ENCODE data around the gene VPS35L. TPM values are rescaled to one million over a fixed set of nuclear protein-coding genes. Genes with fewer than 3 reads are reported as not detected.

VPS35L gene
- total RNA-seq, 1 experiment from 2014 or later = 51.1 TPM

DNA sequence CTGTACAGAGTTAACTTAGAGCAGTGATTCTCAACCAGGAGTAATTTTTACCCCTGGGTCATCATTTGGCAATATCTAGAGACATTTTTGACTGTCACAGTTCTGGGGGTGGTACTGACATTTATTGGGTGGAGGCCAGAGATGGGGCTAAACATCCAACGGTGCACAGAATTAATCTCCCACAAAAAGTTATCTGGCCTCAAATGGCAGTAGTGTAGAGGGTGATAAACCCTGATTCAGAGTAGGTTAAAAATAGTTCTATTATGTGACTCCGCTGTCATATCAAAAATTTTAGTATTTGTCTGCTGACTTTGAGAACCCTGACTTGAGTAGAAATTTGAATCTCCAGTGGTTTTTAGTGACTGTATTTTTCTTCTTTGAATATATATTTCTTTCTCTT, 19.1 kb downstream of the VPS35L start:
- TF ChIP-seq EZH2 (IDR thresholded peaks at IDR 0.05; ENCODE audit: borderline replicate concordance, low read depth, low read length, poor library complexity, severe bottlenecking) = no peak
- TF ChIP-seq, protein P1, sequence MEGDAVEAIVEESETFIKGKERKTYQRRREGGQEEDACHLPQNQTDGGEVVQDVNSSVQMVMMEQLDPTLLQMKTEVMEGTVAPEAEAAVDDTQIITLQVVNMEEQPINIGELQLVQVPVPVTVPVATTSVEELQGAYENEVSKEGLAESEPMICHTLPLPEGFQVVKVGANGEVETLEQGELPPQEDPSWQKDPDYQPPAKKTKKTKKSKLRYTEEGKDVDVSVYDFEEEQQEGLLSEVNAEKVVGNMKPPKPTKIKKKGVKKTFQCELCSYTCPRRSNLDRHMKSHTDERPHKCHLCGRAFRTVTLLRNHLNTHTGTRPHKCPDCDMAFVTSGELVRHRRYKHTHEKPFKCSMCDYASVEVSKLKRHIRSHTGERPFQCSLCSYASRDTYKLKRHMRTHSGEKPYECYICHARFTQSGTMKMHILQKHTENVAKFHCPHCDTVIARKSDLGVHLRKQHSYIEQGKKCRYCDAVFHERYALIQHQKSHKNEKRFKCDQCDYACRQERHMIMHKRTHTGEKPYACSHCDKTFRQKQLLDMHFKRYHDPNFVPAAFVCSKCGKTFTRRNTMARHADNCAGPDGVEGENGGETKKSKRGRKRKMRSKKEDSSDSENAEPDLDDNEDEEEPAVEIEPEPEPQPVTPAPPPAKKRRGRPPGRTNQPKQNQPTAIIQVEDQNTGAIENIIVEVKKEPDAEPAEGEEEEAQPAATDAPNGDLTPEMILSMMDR (conservative IDR thresholded peaks at IDR 0.05; ENCODE audit: low read depth, low read length) = no peak
- intact Hi-C loops (cut with micrococcal nuclease; ENCODE audit: unreplicated experiment) = no loop called here
- ChIA-PET POLR2A (ENCODE audit: low non-redundant PET) (no interaction called here), CTCF (no interaction called here)
- no peaks in the 10 kb centered on the region for H3K27me3 ChIP-seq (replicated peaks; ENCODE audit: insufficient read depth, low read depth, low read length, poor library complexity)
- no peak for DNase-seq (ENCODE audit: low spot score)
- no peak overlapping the region for H3K27ac ChIP-seq (ENCODE audit: low read depth, low read length, poor library complexity, severe bottlenecking)
- no peaks in the 10 kb centered on the region for H3K9me3 ChIP-seq (ENCODE audit: low read depth, low read length, poor library complexity, severe bottlenecking)
- no TSS peak for BruUV-seq (replicated peaks)
- H3K4me1 ChIP-seq (ENCODE audit: insufficient read depth, low read length, poor library complexity, severe bottlenecking) = no peaks in the 10 kb centered on the region
- no peak overlapping the region for H3K4me3 ChIP-seq (ENCODE audit: low read depth, low read length, poor library complexity, severe bottlenecking)
- peaks cover 6% of the 10 kb centered on the region for H3K36me3 ChIP-seq (ENCODE audit: insufficient read depth, low read length, poor library complexity, severe bottlenecking)

DNA sequence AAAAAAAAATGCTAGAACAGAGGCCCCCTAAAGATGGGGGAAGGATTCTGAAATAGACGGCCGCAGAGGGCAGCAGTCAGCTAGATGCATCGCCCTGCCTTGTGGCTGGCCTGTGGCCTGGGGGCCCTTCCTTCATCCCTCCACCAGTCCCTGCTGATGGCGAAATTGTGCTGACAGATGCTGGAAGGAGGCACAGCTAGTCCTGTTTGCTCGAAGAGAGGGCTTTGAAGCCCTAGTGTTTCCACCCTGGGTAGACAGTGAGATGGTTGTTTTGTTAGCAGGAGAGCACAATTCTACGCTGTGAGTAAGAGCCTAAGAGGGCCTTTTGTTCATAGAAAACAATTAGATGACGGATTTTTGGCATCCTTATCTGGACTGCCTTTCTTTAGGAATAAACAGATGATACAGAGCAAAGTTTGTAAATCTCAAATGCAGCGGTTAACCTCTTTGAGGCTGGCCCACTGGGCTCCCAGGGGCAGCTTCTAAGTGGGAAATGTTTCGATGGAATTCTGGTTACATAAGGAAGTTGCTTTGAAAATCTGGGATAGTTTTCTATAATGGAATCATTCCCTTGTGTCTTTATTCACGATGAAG, 23.0 kb downstream of the VPS35L start:
- CTCF ChIA-PET = no interaction called here
- no peak overlapping the region for H3K27ac ChIP-seq (ENCODE audit: low read depth, low read length, poor library complexity, severe bottlenecking)

DNA sequence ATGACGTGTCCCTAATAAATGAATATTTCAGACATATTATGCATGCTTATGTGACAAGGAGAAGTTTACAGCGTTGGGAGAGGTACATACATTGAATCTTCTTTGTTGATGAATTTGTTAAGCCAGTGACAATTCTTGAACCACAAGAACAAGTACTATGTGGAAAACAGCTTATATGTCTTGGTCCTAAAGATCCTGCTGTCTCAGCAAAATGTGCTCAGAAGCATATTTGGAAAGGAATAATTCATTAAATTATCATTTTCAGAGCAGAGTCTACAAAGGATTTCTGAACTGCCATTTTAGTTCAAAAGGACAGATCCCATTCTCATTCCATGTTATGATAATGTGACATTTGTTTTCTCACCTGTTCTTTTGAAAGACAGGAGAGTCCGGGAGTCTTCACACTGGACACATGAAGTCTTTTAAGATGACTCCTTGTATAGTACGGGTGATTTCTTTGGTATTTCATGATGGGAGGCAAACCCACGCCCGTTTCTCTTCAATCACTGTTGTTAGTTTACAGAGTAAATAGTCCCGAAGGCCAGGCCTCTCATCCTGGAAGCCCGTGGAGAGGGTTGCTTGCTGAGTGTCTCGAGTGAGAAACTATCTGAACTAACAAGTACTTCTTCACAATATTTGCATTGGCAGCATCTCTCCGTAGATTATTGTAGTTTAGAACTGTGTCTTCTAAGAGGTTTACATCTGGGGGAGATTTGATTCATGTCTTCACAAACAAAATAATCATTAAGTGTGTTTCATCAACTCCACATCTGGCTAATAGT, 26.7 kb downstream of the VPS35L start:
- peaks cover 23% of the 10 kb centered on the region for H3K36me3 ChIP-seq (ENCODE audit: insufficient read depth, low read length, poor library complexity, severe bottlenecking)
- TF ChIP-seq, protein P1 (conservative IDR thresholded peaks at IDR 0.05; ENCODE audit: low read depth, low read length) = no peak
- no peak for TF ChIP-seq EZH2 (IDR thresholded peaks at IDR 0.05; ENCODE audit: borderline replicate concordance, low read depth, low read length, poor library complexity, severe bottlenecking)
- BruUV-seq (replicated peaks) = no TSS peak
- no peak overlapping the region for H3K4me3 ChIP-seq (ENCODE audit: low read depth, low read length, poor library complexity, severe bottlenecking)
- intact Hi-C loops (cut with micrococcal nuclease; ENCODE audit: unreplicated experiment) = no loop called here
- DNase-seq (ENCODE audit: low spot score) = no peak
- H3K9me3 ChIP-seq (ENCODE audit: low read depth, low read length, poor library complexity, severe bottlenecking) = no peaks in the 10 kb centered on the region
- ChIA-PET CTCF (no interaction called here), POLR2A (ENCODE audit: low non-redundant PET) (no interaction called here)
- no peaks in the 10 kb centered on the region for H3K27me3 ChIP-seq (replicated peaks; ENCODE audit: insufficient read depth, low read depth, low read length, poor library complexity)
- H3K4me1 ChIP-seq (ENCODE audit: insufficient read depth, low read length, poor library complexity, severe bottlenecking) = no peaks in the 10 kb centered on the region
- no peak overlapping the region for H3K27ac ChIP-seq (ENCODE audit: low read depth, low read length, poor library complexity, severe bottlenecking)

More for the DNA sequence above, 23.0 kb downstream of the VPS35L start:
- intact Hi-C loops (cut with micrococcal nuclease; ENCODE audit: unreplicated experiment) = no loop called here
- Histone ChIP-seq H3K27me3 (replicated peaks; ENCODE audit: insufficient read depth, low read depth, low read length, poor library complexity) (no peaks in the 10 kb centered on the region), H3K36me3 (ENCODE audit: insufficient read depth, low read length, poor library complexity, severe bottlenecking) (peaks cover 25% of the 10 kb centered on the region), H3K4me3 (ENCODE audit: low read depth, low read length, poor library complexity, severe bottlenecking) (no peak overlapping the region), H3K4me1 (ENCODE audit: insufficient read depth, low read length, poor library complexity, severe bottlenecking) (no peaks in the 10 kb centered on the region), H3K9me3 (ENCODE audit: low read depth, low read length, poor library complexity, severe bottlenecking) (no peaks in the 10 kb centered on the region)
- TF ChIP-seq, protein P1 (conservative IDR thresholded peaks at IDR 0.05; ENCODE audit: low read depth, low read length) = no peak
- no TSS peak for BruUV-seq (replicated peaks)
- POLR2A ChIA-PET (ENCODE audit: low non-redundant PET) = no interaction called here
- DNase-seq (ENCODE audit: low spot score) = no peak

Measured in A673 (cell line).